HG03565 (cell line): ENCODE measurements around the gene SLC25A23.
"Not testable (repeated sequence)": the region's sequence is repeated elsewhere in the genome, so short reads cannot be mapped to it uniquely, and the experiment has no call there.

ENCODE experiments used
- ATAC-seq: cut with Tn5 transposase; IDR thresholded peaks from one replicate; pipeline ENCODE4 v1.9.1; 2021; ENCODE audit warnings: mild to moderate bottlenecking, moderate library complexity; ENCODE audit not compliant: unreplicated experiment

The SLC25A23 gene

GRCh38 chr19:6406401-6406800 lies 53.2 kb downstream of the SLC25A23 start:
- ATAC-seq: no peak

- ATAC-seq: no peak
These were observed 56.6 kb downstream of the SLC25A23 start for GRCh38 chr19:6402837-6403608.

GRCh38 chr19:6402058-6402457 lies 57.5 kb downstream of the SLC25A23 start:
- ATAC-seq: no peak

GRCh38 chr19:6400062-6400944 lies 59.3 kb downstream of the SLC25A23 start:
- ATAC-seq: not testable (repeated sequence)

- no peak for ATAC-seq
These were observed 63.3 kb downstream of the SLC25A23 start for GRCh38 chr19:6396305-6396704.

- no peak for ATAC-seq
These were observed 64.8 kb downstream of the SLC25A23 start for GRCh38 chr19:6394831-6395230.

GRCh38 chr19:6393983-6394412 lies 65.6 kb downstream of the SLC25A23 start:
- ATAC-seq: peak; percentile 34

- ATAC-seq: peak; percentile 54
These were observed 66.3 kb downstream of the SLC25A23 start, which contains the start of gene GTF2F1 for GRCh38 chr19:6393074-6393982. Gene GTF2F1 (minus strand): TSS chr19:6393164. CDS start chr19:6392995, 169 bp downstream.

GRCh38 chr19:6392221-6393073 lies 67.1 kb downstream of the SLC25A23 start:
- no peak for ATAC-seq
